NB4 (cell line): ENCODE measurements around the gene CRADD.

Experiments used
- DNase-seq: peaks from one replicate; pipeline ENCODE4 v3.0.0; 2010; ENCODE audit warnings: low read depth
- H3K4me3 ChIP-seq: one replicate; pipeline ENCODE4 v1.5.1; 2011; ENCODE audit warnings: mild to moderate bottlenecking, low read depth, low read length, moderate library complexity
- CTCF ChIP-seq: IDR thresholded peaks from one replicate; pipeline ENCODE4 v1.5.1; 2012; ENCODE audit warnings: low read depth, low read length
- MAX ChIP-seq: IDR thresholded peaks from 2 replicates; pipeline ENCODE4 v1.6.1; 2011; ENCODE audit warnings: low read depth, low read length
- MYC ChIP-seq: IDR thresholded peaks from 2 replicates; pipeline ENCODE4 v1.6.1; 2011; ENCODE audit warnings: low read depth, low read length
- POLR2A ChIP-seq: IDR thresholded peaks from 2 replicates; pipeline ENCODE4 v1.6.1; 2011; ENCODE audit warnings: mild to moderate bottlenecking; ENCODE audit not compliant: insufficient read length; ENCODE audit errors: extremely low read depth

CRADD gene

GRCh38 chr12:93783832-93784231, 106.7 kb downstream of the CRADD start:
- TF ChIP-seq MYC: no peak
- TF ChIP-seq MAX: no peak
- TF ChIP-seq POLR2A: no peak
- TF ChIP-seq CTCF: no peak
- H3K4me3 ChIP-seq: no peak overlapping the region
- DNase-seq: no peak

- DNase-seq: no peak
- TF ChIP-seq CTCF: no peak
- no peak for TF ChIP-seq POLR2A
- TF ChIP-seq MYC: no peak
- no peak for TF ChIP-seq MAX
- H3K4me3 ChIP-seq: no peak overlapping the region
Observed at GRCh38 chr12:93784339-93785086, 107.3 kb downstream of the CRADD start.

- H3K4me3 ChIP-seq: no peak overlapping the region
- DNase-seq: peak; percentile 20
- TF ChIP-seq CTCF (no peak), MAX (no peak), POLR2A (no peak), MYC (no peak)
Observed at GRCh38 chr12:93785249-93786010, 108.3 kb downstream of the CRADD start.

GRCh38 chr12:93786656-93787397, 109.7 kb downstream of the CRADD start:
- DNase-seq: no peak

GRCh38 chr12:93788853-93789252, 111.7 kb downstream of the CRADD start:
- no peak overlapping the region for H3K4me3 ChIP-seq
- TF ChIP-seq MAX: no peak
- no peak for TF ChIP-seq MYC
- TF ChIP-seq CTCF: no peak
- no peak for TF ChIP-seq POLR2A
- no peak for DNase-seq

More at GRCh38 chr12:93786656-93787397, 109.7 kb downstream of the CRADD start:
- no peak for TF ChIP-seq POLR2A
- TF ChIP-seq MYC: no peak
- no peak for TF ChIP-seq CTCF
- TF ChIP-seq MAX: no peak
- no peak overlapping the region for H3K4me3 ChIP-seq
